NCI-H1417 (cell line): ENCODE measurements around the gene ANKRD30A.
"Not testable (repeated sequence)": the region's sequence is repeated elsewhere in the genome, so short reads cannot be mapped to it uniquely, and the experiment has no call there.

ENCODE experiments used
- DNase-seq, 3 experiments: peaks; one replicate each; lab custom pipeline; 2025; lab: John Stamatoyannopoulos, UW

The ANKRD30A gene, protein sequence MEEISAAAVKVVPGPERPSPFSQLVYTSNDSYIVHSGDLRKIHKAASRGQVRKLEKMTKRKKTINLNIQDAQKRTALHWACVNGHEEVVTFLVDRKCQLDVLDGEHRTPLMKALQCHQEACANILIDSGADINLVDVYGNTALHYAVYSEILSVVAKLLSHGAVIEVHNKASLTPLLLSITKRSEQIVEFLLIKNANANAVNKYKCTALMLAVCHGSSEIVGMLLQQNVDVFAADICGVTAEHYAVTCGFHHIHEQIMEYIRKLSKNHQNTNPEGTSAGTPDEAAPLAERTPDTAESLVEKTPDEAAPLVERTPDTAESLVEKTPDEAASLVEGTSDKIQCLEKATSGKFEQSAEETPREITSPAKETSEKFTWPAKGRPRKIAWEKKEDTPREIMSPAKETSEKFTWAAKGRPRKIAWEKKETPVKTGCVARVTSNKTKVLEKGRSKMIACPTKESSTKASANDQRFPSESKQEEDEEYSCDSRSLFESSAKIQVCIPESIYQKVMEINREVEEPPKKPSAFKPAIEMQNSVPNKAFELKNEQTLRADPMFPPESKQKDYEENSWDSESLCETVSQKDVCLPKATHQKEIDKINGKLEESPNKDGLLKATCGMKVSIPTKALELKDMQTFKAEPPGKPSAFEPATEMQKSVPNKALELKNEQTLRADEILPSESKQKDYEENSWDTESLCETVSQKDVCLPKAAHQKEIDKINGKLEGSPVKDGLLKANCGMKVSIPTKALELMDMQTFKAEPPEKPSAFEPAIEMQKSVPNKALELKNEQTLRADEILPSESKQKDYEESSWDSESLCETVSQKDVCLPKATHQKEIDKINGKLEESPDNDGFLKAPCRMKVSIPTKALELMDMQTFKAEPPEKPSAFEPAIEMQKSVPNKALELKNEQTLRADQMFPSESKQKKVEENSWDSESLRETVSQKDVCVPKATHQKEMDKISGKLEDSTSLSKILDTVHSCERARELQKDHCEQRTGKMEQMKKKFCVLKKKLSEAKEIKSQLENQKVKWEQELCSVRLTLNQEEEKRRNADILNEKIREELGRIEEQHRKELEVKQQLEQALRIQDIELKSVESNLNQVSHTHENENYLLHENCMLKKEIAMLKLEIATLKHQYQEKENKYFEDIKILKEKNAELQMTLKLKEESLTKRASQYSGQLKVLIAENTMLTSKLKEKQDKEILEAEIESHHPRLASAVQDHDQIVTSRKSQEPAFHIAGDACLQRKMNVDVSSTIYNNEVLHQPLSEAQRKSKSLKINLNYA (N-terminal part only)

GRCh38 chr10:37125191-37125732 is at the start of gene ANKRD30A:
Gene ANKRD30A, plus strand, starts transcription at chr10:37125598. Its CDS starts 190 bp downstream, at chr10:37125788.
- no peak for DNase-seq

DNA sequence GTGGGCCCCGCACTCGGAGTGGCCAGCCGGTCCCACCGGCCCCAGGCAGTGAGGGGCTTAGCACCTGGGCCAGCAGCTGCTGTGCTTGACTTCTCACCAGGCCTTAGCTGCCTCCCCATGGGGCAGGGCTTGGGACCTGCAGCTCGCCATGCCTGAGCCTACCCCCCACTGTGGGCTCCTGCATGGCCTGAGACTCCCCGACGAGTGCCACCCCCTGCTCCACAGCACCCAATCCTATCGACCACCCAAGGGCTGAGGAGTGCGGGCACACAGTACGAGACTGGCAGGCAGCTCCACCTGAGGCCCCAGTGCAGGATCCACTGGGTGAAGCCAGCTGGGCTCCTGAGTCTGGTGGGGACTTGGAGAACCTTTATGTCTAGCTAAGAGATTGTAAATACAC is 49.3 kb upstream of the ANKRD30A start:
- not testable (repeated sequence) for DNase-seq

GRCh38 chr10:37095792-37096573 is 29.4 kb upstream of the ANKRD30A start:
- DNase-seq = no peak

DNA sequence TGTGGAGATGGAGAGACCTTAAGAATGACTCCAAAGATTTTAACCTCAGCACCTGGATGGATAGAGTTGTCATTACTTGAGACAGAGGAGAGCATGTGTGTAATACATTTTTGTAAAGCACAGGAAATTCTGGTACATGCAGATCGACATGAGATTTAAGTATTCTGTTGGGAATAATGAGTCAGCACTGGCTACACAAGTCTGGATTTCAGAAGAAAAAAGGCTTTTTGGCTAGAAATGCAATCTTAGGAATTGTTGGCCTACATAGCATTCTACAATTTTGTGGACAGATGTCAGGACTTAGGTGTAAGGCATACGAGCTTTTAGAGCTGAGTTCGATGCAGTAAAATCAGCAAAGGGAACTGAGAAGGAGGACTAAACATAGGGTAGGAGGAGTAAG is 24.1 kb upstream of the ANKRD30A start:
- no peak for DNase-seq

DNA sequence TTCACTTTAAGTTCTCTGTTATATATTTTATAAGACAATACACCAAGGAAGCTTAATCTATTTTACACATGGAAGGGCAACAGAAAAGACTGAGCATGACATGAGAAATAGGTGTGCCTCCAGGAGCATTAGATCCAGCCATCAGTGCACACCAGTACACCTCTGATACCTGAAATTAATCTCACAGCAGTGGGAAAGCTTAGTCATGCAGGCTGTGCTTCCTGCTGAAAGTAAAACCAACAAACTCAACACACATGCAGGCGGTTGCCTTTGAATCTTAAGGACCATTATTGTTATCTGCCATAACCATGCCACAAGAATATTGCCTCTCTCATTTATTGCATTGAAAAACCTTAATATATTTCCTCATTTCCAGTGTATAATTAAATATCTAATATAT is 16.4 kb upstream of the ANKRD30A start:
- DNase-seq = no peak

DNA sequence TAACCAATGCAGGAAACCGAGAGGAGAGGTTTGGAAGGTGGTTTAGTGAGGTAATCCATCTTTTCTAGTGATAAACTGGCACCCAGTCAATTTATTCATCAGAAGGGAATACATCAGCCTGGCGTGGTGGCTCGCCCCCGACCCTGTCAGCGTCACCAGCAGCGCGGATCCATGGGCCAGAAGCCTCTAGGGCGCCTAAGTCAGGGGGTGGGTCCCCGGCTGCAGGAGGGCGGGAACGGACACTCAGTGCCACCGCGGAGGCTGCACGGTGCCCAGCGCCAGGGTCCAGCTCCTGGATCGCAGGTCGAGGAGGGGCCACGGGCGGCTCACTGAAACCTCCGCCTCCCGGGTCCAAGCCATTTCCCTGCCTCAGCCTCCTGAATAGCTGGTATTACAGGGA is 866 bp upstream of the ANKRD30A start:
- no peak for DNase-seq

- no peak for DNase-seq
These were observed 523 bp downstream of the ANKRD30A start for GRCh38 chr10:37125921-37126320.

DNA sequence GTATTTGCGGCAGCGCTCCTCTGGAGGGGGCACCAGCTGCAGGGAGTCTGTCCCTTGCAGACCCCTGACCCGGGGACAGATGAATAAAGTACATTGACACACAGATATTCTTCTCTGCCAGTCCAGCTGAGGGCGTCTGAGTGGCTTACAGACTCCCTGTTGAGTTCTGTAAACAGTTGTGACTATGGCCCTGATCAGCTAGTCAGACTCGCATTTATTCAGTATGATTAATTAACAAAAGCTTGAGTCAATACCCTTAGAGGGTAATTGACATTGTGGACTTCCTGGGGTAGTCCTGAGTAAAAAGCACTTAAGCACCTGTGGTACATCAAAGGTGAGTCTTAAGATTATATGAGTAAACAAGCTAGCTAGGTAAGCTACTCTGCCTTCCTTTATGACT is 21.0 kb downstream of the ANKRD30A start:
- DNase-seq = peak in 2 of 3 experiments; percentile 0 to 56

DNA sequence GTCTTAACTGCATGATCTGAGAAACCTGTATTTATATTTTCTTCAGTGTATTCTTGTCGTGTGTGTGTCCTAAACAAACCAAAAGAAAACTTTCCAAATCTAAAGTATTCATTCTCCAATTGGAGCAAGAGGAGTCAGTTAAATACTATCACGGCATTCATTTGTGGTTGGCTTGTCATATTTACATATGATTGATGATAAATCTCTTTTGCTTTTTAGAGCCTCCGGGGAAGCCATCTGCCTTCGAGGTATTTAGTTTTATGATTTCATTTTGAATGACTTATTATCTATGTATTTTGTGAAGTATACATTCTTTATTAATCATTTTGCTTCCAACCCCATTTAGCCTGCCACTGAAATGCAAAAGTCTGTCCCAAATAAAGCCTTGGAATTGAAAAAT is 37.0 kb downstream of the ANKRD30A start:
- DNase-seq = not testable (repeated sequence)

DNA sequence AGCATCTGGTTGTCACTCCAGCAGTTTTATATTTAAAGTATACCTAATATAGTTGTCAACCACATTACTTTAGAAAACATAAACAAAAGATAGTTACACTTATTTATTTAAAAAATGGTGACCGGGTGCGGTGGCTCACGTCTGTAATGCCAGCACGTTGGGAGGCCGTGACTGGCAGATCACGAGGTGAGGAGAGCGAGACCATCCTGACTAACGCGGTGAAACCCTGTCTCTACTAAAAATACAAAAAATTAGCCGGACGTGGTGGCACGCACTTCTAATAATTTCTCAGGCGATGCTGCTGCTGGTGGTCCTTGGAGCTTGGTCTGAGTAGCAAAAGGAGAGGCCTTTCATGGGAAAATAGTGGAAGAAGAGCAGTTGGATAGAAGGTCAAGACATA is 46.5 kb downstream of the ANKRD30A start:
- DNase-seq = peak in 1 of 3 experiments; percentile 3

- DNase-seq = peak in 1 of 3 experiments; percentile 9
These were observed 52.9 kb downstream of the ANKRD30A start for GRCh38 chr10:37178296-37178695.

DNA sequence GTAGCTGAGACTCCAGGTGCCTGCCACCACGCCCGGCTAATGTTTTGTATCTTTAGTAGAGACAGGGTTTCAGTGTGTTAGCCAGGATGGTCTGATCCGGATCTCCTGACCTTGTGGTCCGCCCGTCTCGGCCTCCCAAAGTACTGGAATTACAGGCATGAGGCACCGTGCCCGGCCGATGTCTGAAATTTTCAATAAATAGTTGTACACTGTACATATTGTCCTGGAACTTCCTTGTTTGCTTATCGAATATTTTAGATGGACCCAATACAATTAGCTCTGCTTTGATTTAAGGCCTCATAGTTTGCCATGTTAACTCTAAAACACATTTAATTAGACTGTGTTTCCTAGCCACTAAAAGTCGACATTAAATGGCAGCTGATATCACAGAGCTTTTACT is 57.3 kb downstream of the ANKRD30A start:
- not testable (repeated sequence) for DNase-seq

GRCh38 chr10:37206132-37206531 is 80.7 kb downstream of the ANKRD30A start:
- DNase-seq = no peak

- no peak for DNase-seq
These were observed 95.5 kb downstream of the ANKRD30A start for GRCh38 chr10:37220866-37221265.

- DNase-seq = no peak
These were observed 96.6 kb downstream of the ANKRD30A start for GRCh38 chr10:37222046-37222445.

GRCh38 chr10:37225163-37225562 is 99.8 kb downstream of the ANKRD30A start:
- no peak for DNase-seq

DNA sequence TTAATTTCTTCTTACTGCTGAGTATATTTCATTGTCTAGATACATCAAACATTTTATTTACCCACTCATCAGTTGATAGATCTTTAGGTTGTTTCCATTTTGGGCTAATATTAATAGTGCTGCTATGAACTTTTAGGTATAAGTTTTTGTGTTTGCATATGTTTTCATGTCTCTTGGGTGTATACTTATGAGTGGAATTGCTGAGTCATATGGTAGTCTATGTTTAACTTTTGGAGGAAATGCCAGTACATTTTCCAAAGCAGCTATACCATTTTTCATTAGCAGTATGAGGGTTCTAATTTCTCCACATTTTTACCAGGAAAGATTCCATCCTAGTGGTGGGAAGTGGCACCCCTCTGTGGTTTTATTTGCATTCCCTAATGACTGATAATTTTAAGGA is 101.1 kb downstream of the ANKRD30A start:
- DNase-seq = no peak

GRCh38 chr10:37234692-37235091 is 109.3 kb downstream of the ANKRD30A start:
- no peak for DNase-seq

DNA sequence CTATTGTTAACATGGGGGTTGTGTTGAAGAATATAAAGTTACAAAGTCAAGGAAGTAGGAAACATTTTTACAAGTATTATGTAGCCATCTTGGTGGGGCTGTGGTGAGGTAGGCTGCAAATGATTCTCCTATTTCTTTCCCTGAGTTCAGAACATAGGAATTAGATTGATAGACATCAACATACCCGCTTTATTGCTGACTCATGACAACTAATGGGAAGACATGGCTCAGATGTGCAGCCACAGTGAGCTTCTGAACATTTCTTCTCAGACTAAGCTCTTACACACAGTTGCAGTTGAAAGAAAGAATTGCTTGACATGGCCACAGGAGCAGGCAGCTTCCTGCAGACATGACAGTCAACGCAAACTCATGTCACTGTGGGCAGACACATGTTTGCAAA is 110.7 kb downstream of the ANKRD30A start:
- DNase-seq = no peak

GRCh38 chr10:37240223-37240622 is 114.8 kb downstream of the ANKRD30A start:
- DNase-seq = no peak

DNA sequence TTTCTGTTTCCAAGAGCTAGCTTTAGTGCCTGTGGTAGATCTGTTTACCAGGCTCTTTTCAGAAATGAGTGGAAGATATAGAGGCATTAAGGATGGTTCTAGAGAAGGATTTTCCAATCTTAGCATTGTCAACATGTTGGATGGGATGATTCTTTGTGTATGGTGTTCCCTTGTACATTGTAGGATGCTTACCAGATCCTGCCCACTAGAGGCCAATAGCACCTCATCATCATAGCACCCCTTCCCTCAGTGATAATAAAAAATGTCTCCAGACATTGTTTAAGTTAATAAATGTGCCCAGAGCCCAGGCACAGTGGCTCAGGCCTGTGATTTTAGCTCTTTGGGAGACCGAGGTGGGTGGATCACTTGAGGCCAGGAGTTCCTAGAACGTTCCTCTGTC is 121.2 kb downstream of the ANKRD30A start:
- DNase-seq = no peak
